Body of pancreas (tissue), 4 donors: ENCODE results near the gene DENND2A. TPM values are rescaled to one million over a fixed set of nuclear protein-coding genes. Genes with fewer than 3 reads are reported as not detected.
A peak's percentile ranks its signal among the peaks of the same experiment; 100 is the strongest.

Source experiments
- ATAC-seq: fragments of 150-250 bp; one replicate; pipeline ENCODE4 v1.9.1; 2016
- DNase-seq, 4 donors: peaks; one replicate each; pipeline ENCODE4 v3.0.0-alpha.2; 2019
- H3K27ac ChIP-seq, 4 donors: fragments of 200-600 bp; sonication (generic); 1 replicate in 3 of 4; 2 replicates in 1 of 4; pipeline versions ENCODE4 v1.5.1 to v1.6.1; 2016 to 2019; ENCODE audit warnings: mild to moderate bottlenecking in 1 of 4, mixed read lengths in 1 of 4, moderate library complexity in 1 of 4
- H3K27me3 ChIP-seq, 2 donors: fragments of 200-600 bp; sonication (generic); one replicate each; pipeline ENCODE4 v1.6.0; 2016; ENCODE audit warnings: mild to moderate bottlenecking in 1 of 2
- H3K36me3 ChIP-seq, 2 donors: fragments of 200-600 bp; sonication (generic); replicated peaks in 1 of 2; 2 replicates each; pipeline ENCODE4 v1.5.1; 2016; ENCODE audit warnings: low read depth in 2 of 2; ENCODE audit not compliant: insufficient read depth in 1 of 2
- H3K4me1 ChIP-seq: fragments of 200-600 bp; sonication (generic); one replicate; pipeline ENCODE4 v1.6.0; 2016
- H3K4me3 ChIP-seq, 2 donors: fragments of 200-600 bp; sonication (generic); 1 replicate in 1 of 2; 2 replicates in 1 of 2; pipeline ENCODE4 v1.5.1; 2016 to 2019
- H3K9me3 ChIP-seq, 3 donors: fragments of 200-600 bp; sonication (generic); 1 replicate in 2 of 3; 2 replicates in 1 of 3; pipeline ENCODE4 v1.5.1; 2016
- POLR2A ChIP-seq, 3 donors: fragments of 450-650 bp; IDR thresholded peaks; one replicate each; pipeline ENCODE4 v1.6.1; 2016; ENCODE audit warnings: antibody characterized with exemption in 3 of 3, mild to moderate bottlenecking in 2 of 3
- WGBS, 2 donors: methylation state at CpG; one replicate each; pipeline ENCODE4 v1.1.5; 2017; 5-methylcytosine and 5-hydroxymethylcytosine counted together
- intact Hi-C: fragments of 100-400 bp; cut with DNase I; formaldehyde crosslinking; loops from one replicate; pipeline ENCODE4 v1.15.1; 2023
- total RNA-seq, 2 donors: library from RNA; depleted of rRNA; stranded (reverse); fragments of >200 nt; gene quantifications; one replicate each; pipeline ENCODE4 v1.1.0, GENCODE V29; 2016
- TF ChIP-seq, protein P1 (sequence below), 7 experiments: fragments of 450-650 bp in 4 of 7; fragments of 200-600 bp in 3 of 7; sonication (generic) in 3 of 7; IDR thresholded peaks; one replicate each; pipeline ENCODE4 v1.5.1; 2016 to 2019; ENCODE audit warnings: antibody characterized with exemption in 7 of 7

DENND2A gene
- total RNA-seq, 2 donors from 2014 or later, result 2.6 to 7.3 TPM

DNA sequence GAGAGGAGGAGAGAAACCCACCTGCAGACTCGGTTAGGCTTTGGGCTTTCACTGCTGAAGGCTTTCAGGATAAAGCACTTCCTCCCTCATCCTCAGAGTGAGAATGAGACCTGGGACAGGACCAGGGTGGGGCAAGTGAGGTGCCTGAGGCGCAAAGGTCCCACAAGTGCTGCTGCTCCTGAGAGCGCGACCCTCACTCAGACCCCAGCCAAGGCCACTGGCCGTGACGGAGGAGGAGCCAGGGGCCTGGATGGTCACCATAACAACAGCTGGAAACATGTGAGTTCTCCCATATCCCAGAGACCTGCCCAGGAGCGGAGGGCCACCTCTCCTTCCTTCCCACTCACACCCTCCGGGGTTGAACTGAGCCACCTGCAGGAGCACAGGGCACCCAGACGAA is 114.4 kb downstream of the DENND2A start:
- Histone ChIP-seq H3K36me3 (no peaks in the 10 kb centered on the region), H3K27ac (no peak overlapping the region), H3K4me3 (no peak overlapping the region), H3K9me3 (no peaks in the 10 kb centered on the region), H3K27me3 (no peaks in the 10 kb centered on the region), H3K4me1 (no peaks in the 10 kb centered on the region)
- no peak for TF ChIP-seq POLR2A (IDR thresholded peaks at IDR 0.05)
- TF ChIP-seq, protein P1, sequence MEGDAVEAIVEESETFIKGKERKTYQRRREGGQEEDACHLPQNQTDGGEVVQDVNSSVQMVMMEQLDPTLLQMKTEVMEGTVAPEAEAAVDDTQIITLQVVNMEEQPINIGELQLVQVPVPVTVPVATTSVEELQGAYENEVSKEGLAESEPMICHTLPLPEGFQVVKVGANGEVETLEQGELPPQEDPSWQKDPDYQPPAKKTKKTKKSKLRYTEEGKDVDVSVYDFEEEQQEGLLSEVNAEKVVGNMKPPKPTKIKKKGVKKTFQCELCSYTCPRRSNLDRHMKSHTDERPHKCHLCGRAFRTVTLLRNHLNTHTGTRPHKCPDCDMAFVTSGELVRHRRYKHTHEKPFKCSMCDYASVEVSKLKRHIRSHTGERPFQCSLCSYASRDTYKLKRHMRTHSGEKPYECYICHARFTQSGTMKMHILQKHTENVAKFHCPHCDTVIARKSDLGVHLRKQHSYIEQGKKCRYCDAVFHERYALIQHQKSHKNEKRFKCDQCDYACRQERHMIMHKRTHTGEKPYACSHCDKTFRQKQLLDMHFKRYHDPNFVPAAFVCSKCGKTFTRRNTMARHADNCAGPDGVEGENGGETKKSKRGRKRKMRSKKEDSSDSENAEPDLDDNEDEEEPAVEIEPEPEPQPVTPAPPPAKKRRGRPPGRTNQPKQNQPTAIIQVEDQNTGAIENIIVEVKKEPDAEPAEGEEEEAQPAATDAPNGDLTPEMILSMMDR (IDR thresholded peaks at IDR 0.05), result no peak
- ATAC-seq (no peak), DNase-seq (no peak)
- WGBS, 2 donors, result 68 to 83% methylated on average over 7 to 8 of the region's 9 CpGs
- intact Hi-C loops, result no loop called here

DNA sequence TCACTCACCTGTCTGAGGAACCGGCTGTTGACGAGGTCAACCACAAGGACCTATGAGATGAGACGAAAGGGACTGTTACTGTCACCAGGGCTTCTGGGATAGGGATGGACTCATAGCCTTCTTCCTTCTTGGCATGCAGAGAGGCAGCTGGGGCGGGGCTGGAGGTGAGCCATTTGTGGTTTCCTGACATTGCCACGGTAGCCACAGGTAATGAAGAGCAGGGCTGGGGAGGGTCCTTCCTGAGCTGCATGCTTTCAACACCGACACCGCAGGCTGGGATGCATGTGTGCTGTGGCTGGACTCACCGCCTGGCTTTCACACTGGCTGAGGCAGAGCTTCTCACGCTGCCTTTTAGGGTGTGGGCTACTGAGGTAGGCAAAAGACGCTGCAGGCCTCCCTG is 114.9 kb downstream of the DENND2A start:
- no peak for TF ChIP-seq POLR2A (IDR thresholded peaks at IDR 0.05)
- TF ChIP-seq, protein P1 (IDR thresholded peaks at IDR 0.05), result no peak
- Histone ChIP-seq H3K4me3 (no peak overlapping the region), H3K27me3 (no peaks in the 10 kb centered on the region), H3K36me3 (no peaks in the 10 kb centered on the region), H3K27ac (no peak overlapping the region), H3K4me1 (no peaks in the 10 kb centered on the region), H3K9me3 (no peaks in the 10 kb centered on the region)
- WGBS, 2 donors, result 76 to 81% methylated on average over 5 to 10 of the region's 10 CpGs
- intact Hi-C loops, result no loop called here
- DNase-seq (no peak), ATAC-seq (no peak)

DNA sequence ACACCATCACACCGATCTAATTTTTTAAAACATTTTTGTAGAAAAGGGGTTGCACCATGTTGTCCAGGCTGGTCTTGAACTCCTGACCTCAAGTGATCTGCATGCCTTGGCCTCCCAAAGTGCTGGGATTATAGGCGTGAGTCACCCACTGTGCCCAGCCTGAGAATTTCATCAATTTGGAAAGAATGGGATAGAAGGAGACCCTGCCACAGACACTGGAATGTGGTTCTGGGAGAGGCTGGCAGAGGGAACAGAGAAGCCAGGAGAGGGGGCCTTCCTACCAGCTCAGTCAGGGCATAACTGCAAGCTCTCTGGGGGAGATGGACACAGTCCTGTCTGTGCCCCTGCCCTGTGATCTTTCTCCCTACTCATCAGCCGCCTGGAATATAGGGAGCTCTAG is 119.2 kb downstream of the DENND2A start:
- H3K9me3 ChIP-seq, result no peaks in the 10 kb centered on the region
- no peaks in the 10 kb centered on the region for H3K27me3 ChIP-seq
- DNase-seq (no peak), ATAC-seq (no peak)
- 50 to 77% methylated on average over 1 to 3 of the region's 3 CpGs for WGBS, 2 donors
- peaks cover 4% of the 10 kb centered on the region for H3K4me1 ChIP-seq
- intact Hi-C loops, result no loop called here
- H3K27ac ChIP-seq, result no peak overlapping the region
- no peaks in the 10 kb centered on the region for H3K36me3 ChIP-seq
- no peak overlapping the region for H3K4me3 ChIP-seq
- TF ChIP-seq, protein P1 (IDR thresholded peaks at IDR 0.05), result no peak
- TF ChIP-seq POLR2A (IDR thresholded peaks at IDR 0.05), result no peak

DNA sequence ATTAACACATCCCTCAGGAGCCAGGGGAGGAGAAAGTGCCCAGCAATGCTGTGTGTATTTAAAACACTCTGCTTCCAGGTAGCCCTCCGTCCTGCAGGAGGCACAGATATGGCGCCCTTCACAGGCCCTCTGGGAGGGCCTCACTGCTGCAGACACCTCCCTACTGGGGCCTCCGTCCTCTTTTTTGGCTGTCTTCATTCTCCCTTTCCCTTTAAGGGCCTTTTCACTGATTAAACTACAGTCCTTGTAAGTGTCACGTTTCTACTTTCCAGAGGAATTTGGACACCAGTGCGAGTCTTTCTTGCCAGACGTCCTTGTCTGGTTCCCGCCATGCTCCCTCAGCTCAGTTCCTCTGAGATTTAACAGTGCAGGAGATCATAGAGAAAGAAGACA is 121.6 kb downstream of the DENND2A start:
- Histone ChIP-seq H3K4me3 (no peak overlapping the region), H3K27me3 (no peaks in the 10 kb centered on the region), H3K9me3 (no peaks in the 10 kb centered on the region), H3K27ac (no peak overlapping the region), H3K4me1 (peaks cover 4% of the 10 kb centered on the region), H3K36me3 (no peaks in the 10 kb centered on the region)
- peak; percentile 26 for ATAC-seq
- no peak for DNase-seq
- intact Hi-C loops, result loop anchor here (2.0 kb wide), 1 partner anchor 134 kb away; no protein-coding TSS in a partner anchor
- TF ChIP-seq POLR2A (IDR thresholded peaks at IDR 0.05), result no peak
- TF ChIP-seq, protein P1 (IDR thresholded peaks at IDR 0.05), result no peak
- 58 to 65% methylated on average over 7 of the region's 7 CpGs for WGBS, 2 donors

DNA sequence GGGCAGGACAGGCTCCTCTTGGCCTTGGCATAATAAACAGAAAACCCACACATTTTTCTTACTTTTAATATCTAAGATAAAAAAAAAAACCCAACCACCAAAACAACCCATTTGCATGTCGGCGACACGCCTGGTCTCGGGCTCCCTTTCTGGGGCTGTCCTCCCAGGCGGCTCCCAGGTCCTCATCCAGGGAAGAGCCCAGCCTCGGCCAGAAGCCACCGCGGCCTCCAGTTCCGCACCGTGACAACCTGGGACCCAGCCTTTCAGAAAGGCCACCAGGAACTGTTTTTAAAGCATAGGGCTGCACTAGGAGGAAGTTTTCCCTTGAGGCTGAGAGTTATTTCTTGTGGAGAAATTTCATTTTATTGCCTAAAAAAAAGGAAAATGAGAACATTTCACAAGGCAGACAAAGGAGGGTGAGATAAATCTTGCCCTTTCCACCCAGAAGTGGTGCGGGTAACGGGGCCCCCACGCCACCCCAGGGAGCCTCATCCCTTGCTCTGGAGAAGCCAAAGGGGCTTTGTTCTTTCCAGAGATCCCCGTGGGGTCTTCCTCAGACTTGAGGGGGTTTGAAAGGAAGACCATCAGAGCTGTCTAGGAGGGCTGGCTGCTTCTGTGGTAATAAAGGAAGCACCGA is 122.1 kb downstream of the DENND2A start:
- Histone ChIP-seq H3K4me1 (peaks cover 4% of the 10 kb centered on the region), H3K4me3 (no peak overlapping the region), H3K9me3 (no peaks in the 10 kb centered on the region), H3K36me3 (no peaks in the 10 kb centered on the region), H3K27me3 (no peaks in the 10 kb centered on the region), H3K27ac (peak overlapping the region in 1 of 4 donors; percentile 12)
- DNase-seq (no peak), ATAC-seq (no peak)
- intact Hi-C loops, result loop anchor here (2.0 kb wide), 1 partner anchor 134 kb away; no protein-coding TSS in a partner anchor
- TF ChIP-seq, protein P1 (IDR thresholded peaks at IDR 0.05), result no peak
- no peak for TF ChIP-seq POLR2A (IDR thresholded peaks at IDR 0.05)
- 71 to 73% methylated on average over 15 of the region's 15 CpGs for WGBS, 2 donors
